ENCODE measurements around the gene RNASE12.

RNASE12 gene

DNA sequence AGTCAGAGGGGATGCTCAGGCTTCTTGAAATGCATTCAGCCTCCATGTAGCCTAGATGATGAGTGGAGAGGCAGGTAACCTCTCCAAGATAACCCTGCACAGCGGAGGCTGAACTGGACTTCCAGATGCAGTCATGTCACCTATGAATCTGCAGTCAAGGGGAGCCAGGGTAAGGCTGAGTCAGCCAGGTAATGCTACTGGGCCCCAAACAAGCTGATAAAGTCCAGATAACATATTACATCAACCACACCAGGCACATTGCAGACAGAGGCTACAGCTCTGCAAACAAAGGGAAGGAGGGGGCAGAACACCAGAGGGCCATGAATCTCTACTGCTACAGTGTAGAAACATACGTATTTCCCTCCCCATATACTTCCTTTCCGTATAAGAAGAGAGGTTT, 44.3 kb downstream of the RNASE12 start:
- no peak for DNase-seq (ENCODE audit: low read depth in 2 of 2, low spot score in 1 of 2)

All from stimulated activated CD8-positive, alpha-beta memory T cell treated with anti-CD3 and anti-CD28 coated beads, Interleukin-4, amount 100 ng/mL, for 1 hour (primary cell).